GM18951 (cell line): ENCODE data around the gene GPC6.

Experiments
- POLR2A ChIP-seq: IDR thresholded peaks from 4 replicates; pipeline ENCODE4 v1.6.1; 2011; ENCODE audit warnings: mild to moderate bottlenecking; ENCODE audit not compliant: insufficient read length, insufficient read depth; ENCODE audit errors: extremely low read depth
- in situ Hi-C: fragments of 300-500 bp; cut with MboI; formaldehyde crosslinking; loops from one replicate; pipeline ENCODE4 v1.12.0; 2022; ENCODE audit warnings: low sequenced_read_pairs, mixed read lengths, inconsistent platforms; ENCODE audit not compliant: unreplicated experiment

Gene GPC6

DNA sequence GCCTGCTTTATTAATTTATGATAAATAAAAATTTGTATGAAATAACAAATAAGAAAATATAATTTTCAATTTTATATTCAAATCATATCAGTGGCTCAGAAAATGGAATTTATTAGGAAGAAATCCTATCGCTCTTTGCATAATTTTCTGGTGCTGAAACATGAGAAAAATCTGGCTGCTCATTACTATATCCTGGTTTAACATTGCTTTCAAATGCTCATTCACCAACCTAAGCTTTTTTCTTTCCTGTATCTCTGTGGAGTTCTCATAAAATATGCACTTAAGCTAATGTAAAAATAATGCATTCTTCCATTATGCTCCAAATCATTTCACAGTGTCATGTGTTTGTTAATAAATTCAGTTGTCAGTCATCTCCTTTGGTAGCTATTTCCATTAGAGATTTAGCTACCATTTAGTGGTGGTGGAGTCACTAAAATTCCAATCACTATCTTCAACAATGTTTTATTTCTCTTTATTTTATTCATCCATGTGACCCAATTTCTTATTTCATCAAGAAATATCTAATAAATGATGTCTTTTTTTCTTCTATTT lies 754.9 kb downstream of the GPC6 start:
- TF ChIP-seq POLR2A = no peak
- in situ Hi-C loops = no loop called here

DNA sequence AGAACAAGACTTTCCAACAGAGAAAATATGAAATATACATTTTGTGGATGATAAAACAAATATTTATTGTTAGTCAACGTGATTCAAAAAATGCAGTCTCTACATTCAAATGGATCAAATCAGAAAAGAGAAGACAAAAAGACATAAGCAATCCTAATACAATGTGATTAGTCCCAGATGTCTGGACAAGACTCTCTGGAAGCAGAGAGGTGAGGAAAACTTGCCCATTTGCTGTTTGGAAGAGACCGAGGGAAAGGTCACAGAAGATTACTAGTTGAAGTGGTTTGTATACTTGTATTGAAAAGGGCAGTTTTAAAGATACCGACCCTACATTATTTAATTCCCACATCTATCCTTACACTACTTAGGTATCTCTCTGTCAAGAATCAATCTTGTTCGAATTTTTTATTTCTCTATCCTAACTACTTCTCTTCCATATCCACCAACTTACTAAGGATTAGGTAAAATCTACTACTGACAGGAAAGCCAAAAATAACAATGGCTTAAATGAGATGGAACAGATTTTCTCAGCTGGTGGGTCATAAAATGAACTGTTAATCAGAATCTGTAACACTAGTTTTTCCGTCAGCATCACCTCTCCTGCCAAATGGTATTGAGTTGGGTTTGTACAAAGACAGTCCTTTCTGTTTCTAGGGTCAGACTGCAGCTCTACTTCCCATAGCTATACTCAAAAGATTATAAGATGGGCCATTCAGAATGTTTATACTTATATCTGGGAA lies 755.7 kb downstream of the GPC6 start:
- no peak for TF ChIP-seq POLR2A
- in situ Hi-C loops = no loop called here

DNA sequence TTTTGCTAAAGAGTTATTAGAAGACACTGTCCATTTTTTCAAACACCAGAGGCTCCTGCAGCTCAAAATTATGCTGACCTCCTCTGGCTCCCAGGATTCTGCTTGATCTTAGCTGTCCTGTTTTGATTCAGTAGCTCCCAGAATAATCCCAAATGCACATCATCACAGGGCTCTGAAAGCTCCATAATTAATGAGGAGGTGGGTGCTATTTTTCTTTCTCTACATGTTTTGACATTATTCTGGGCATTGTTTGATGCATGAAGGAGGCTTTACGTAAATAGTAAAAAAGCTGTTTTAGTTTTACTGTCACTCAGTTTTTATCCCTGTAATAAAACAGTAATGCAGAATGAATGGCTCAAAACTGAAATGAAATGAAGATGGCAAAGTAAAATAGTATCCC lies 757.4 kb downstream of the GPC6 start:
- TF ChIP-seq POLR2A = no peak
- in situ Hi-C loops = no loop called here

DNA sequence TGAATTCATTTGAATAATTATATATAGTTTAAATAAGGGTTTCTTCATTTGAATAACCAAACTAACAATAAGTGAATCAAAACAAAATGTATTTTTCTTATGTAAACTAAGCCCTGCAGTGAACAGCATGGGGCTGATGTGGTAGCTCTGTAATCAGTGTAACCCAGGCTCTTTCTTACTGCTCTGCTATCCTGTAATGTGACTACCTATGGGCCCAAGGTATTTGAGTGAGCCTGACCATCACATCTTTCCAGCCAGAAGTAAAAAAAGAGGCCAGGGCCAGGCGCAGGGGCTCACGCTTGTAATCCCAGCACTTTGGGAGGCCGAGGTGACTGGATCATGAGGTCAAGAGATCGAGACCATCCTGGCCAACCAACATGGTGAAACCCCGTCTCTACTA lies 758.3 kb downstream of the GPC6 start:
- in situ Hi-C loops = no loop called here

DNA sequence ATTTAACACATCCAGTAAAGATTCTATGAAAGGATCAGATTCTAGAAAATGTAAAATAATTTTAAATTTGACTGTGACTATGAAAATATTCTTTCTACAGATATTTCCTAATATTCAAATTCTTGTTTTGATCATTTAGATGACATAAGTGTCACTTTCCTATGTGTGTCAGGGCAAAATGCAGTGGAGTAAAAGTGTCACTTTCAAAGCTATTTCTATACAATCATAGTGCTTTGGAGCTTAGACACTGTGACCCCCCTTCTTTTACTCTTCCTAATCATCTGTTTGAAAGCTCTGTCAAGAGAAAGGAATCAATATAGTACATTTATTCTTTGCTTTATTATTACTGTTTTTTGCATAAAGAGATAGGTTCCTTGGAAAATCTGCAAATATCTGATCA lies 760.9 kb downstream of the GPC6 start:
- no peak for TF ChIP-seq POLR2A
- in situ Hi-C loops = no loop called here

More for the DNA sequence above, 758.3 kb downstream of the GPC6 start:
- TF ChIP-seq POLR2A = no peak

DNA sequence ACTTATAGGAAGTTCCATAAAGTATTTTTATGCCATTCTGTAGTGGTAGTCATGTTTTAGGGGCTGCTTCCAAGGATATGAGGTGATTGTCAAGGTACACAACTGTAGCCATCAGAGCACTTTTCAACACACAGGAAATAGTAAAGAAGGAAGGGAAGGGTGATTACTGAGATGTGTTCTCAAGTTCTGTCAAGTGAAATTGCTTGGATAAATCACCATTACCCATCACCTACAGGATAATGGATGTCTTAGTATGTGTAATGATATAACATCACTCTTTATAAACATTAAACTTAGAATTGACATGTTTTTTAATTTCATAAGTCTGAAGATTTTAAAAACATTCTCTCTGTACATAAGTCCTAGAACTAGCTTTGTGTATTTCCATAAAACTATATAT lies 765.0 kb downstream of the GPC6 start:
- TF ChIP-seq POLR2A = no peak
- in situ Hi-C loops = no loop called here

DNA sequence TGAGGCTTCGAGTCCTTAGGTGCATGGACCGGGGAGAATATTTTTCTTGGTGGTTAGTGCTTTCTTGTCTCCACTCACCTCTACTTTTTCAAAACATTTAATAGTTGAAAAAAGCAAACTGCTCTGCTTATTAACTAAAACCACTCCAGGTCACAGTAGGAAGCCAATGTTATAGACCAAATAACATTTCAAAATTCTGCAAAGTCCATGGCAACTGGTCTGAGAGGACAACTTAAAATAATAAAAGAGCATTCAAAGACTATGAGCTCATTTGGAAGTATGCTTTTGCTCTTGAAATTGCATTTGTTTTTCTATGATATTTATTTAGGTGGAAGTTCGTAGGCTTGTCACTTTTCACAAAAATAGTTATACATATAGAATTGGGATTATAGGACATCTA lies 769.9 kb downstream of the GPC6 start:
- no peak for TF ChIP-seq POLR2A
- in situ Hi-C loops = no loop called here

DNA sequence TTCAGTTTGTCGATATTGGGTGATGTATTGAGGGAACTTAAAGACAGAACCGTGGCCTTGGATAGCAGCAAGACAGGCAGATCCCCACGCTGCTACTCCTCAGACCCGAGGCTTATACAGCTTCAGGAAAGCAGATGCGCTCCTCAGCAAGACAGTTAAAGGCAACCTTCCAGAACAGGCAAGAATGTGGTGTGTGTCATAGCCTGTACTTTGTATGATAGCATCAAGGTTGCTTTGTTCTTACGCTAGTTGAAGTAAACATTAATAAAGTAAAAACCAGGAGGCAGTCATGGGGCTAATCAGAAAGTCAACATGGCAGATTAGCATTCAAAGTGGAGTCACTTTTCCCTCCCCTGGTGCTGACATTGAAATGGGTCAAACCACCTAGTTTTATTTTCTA lies 779.7 kb downstream of the GPC6 start:
- in situ Hi-C loops = no loop called here
- TF ChIP-seq POLR2A = no peak

DNA sequence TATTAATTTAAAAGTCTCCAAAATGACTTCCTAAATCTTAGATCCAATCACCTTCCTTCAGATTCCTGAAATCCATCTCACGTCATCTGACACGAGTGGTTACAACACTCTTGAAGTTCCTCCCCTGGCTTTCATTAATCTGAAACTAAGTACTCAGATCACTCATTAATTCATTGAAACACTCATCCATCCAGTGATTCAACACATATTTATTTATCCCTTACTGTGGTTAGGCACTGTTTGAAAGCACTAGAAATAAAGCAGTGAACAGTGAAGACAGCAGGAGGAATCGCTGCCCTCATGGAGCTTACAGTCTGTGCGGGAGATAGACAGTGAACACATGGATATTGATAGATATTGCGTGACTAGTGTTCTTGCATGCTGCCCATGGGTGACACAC lies 780.5 kb downstream of the GPC6 start:
- in situ Hi-C loops = no loop called here
- TF ChIP-seq POLR2A = no peak

DNA sequence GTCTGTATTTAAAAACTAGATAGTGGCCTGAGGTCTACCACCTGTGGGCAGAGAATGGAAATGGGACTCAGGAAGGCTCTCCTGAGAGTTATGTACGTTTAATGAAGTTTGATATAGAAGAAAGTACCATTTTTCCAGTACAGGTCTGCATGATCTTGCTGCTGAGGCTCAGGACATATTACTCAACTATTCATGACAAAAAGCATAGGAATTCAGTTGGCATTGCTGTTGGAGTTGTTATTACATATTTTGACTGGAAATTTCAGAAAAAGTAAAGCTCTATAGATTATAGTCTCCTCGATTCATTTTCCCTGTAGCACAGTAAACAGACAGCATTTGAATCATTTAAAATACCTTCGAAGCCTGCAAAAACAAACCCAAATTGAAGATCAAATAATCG lies 783.1 kb downstream of the GPC6 start:
- no peak for TF ChIP-seq POLR2A
- in situ Hi-C loops = no loop called here

DNA sequence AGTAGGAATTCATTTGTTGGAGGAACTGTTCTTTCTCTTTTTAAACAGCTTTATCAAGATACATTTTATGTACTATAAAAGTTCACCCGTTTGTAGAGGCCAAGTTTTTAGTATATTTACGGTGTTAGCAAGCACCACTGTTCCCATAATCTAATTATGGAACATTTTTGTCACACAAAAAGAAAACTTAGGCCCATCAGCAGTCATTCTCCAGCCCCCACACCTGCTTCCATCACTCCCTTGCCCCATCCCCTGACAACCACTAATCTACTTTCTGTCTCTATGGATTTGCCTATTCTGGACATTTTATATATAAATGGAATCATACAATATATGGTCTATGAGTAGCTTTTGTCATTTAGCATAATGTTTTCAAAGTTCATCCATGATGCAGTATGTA lies 787.9 kb downstream of the GPC6 start:
- in situ Hi-C loops = no loop called here
- no peak for TF ChIP-seq POLR2A

DNA sequence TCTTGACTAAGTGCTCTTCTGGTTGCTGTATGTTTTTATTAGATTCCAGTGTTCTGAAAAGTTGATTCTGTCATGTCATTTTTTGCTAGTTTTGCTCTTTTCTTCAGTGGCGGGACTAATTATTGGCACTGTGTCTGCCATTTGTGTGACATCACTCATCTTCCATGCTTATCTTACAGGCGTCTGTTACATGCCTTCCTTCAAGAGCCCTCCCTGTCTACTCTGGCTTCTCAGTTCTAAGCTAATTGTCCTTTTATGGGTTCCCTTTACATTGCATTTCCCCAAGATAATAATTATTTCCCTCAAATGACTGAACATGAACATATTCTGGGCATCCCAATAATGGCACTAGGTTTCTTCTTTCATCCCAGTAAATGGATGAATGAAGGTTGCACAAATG lies 793.8 kb downstream of the GPC6 start:
- TF ChIP-seq POLR2A = no peak
- in situ Hi-C loops = no loop called here

DNA sequence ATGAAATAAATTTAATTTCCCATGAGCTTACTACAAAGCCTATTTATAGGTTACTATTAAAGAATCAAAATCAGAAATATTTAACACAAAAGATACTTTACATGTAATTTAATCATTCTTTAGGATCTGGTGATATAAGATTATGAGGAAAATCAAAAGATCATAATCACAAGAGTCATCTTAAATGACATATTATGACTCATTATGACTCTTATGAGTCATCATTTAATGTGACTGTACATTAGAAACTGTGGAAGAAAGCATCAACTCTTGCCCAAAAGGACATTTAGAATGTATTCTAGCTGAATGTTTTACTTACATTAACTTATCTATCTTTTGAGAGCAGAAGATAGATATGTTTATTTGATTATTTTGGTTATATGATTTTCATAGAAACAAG lies 794.2 kb downstream of the GPC6 start:
- in situ Hi-C loops = no loop called here

DNA sequence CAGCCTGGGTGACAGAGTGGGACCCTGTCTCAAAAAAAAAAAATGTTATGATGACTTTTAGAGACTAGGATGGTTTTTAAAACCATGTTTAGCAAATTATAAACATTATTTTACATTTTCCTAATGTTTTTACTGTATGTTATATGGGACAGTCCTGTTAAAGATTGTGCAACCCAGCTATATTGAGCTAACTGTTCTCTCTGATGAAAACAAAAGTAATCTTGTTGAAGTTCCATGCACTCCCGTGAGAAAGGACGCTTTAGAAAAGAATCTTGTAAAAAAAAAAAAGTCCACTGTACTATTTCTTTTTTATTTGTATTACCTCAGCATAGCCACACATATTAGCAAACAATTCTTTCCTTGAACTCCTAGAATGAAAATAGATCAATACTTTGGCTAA lies 801.6 kb downstream of the GPC6 start:
- no peak for TF ChIP-seq POLR2A
- in situ Hi-C loops = no loop called here

More for the DNA sequence above, 794.2 kb downstream of the GPC6 start:
- TF ChIP-seq POLR2A = no peak

DNA sequence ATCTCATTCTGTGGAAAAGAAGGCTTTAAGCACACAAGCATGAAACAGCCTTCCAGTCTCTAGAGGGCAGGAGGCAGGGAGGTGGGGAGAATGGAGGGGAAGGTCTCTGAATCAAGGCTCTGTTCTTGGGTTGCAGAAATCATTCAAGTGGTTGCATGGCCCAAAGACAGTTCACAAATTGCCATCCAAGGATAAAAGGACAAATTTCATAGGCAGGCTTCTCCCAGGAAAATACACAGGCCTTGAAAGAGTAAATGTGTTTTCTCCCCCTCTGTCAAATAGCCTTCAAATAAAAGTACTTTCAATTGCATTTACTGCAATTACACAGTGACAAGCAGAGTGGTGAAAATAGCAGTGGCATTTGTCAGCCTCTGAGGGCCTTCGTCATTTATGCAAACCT lies 802.0 kb downstream of the GPC6 start:
- TF ChIP-seq POLR2A = no peak
- in situ Hi-C loops = no loop called here

DNA sequence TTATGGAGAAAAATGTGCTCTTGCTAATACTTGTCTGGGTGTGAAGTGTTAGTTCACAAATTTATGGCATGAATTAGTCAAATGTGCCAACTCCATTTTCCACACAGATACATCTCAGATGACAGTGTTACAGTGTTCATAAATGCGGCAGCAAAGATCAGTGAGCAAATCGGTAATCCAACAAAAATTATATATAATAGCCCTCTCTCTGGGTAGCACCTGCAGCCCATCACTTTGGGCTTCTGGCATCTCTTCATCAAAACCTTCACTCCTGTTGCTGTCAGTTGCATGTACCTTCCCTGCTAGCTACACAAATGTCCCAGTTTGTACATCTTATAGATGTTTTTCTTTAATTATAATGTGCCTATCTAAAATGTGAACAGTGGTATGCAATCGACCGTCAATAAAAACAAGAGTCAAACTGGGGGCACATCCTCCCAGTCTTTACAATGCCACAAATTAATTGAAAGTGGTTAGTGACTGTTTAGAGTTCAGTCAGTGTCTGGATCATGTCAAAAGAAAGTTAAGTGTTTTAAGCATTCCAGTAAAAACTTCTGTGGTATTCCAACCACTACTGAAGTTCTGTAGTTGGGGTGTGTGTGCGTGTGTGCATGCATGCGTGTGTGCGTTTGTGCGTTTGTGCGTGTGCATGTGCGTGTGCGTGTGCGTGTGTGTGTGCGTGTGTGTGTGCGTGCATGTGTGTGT lies 804.0 kb downstream of the GPC6 start:
- in situ Hi-C loops = no loop called here
- no peak for TF ChIP-seq POLR2A
